HG03108 (cell line): ENCODE data around the gene C1QTNF8.

Experiments
- ATAC-seq: cut with Tn5 transposase; IDR thresholded peaks from one replicate; pipeline ENCODE4 v1.9.1; 2021; ENCODE audit warnings: moderate library complexity; ENCODE audit not compliant: unreplicated experiment

The C1QTNF8 gene

DNA sequence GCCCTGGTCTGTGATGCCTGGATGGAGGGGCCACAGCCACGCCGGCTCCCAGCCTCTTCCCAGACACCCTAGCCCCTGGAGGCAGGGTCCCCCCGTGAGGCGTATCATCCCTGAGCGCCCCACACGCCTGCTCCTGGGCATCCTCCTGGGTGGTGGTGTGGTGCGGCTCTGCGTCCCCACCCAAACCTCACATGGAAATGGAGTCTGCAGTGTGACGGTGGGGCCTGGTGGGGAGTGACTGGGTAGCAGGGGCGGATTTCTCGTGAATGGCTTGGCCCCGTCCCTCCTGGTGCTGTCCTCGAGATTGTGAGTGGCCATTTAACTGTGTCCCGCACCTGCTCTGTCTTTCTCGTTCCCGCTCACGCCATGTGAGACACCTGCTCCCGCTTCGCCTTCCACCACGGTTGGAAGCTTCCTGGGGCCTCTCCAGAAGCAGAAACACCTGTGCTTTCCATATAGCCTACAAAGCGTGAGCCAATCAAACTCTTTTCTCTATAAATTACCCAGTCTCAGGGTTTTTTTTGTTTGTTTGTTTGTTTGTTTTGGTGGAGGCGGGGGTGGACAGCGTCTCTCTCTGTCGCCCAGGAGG lies 29.4 kb downstream of the C1QTNF8 start:
- ATAC-seq: no peak

GRCh38 chr16:1065469-1066128 lies 30.4 kb downstream of the C1QTNF8 start:
- no peak for ATAC-seq

DNA sequence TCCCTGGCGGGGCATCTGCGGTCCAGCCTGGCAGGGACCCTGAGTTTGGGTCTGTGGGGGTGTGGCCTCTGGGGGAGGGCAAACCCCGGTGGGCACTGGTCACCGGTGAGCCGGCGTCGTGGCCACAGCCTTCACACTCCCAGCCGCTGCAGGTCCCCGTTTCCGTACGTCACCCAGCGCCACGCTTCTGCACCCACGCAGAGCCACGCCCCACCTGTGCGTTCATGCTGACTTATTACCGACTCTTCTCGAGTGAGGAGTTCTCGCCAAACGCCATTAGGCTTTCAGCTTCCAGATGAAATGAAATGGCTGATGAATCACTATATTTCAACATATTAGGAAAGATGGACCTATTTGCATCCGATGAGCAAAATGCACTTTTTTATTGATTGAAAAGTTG lies 32.3 kb downstream of the C1QTNF8 start:
- no peak for ATAC-seq

DNA sequence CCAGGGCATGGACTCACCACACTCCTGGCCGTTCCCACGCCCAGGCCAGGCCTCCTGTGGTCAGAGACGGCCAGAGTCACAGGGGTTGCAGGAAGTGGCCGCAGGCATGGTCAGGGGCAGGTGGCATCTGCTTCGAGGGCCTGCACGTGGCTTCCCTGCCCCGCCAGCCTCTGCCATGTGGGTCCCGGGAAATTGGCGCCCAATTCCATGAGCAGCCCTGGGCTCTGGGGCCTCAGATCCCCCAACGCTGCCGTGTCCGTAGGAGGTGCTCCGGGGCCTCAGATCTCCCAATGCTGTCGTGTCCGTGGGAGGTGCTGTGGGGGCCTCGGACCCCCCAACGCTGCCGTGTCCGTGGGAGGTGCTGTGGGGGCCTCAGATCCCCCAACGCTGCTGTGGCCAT lies 33.1 kb downstream of the C1QTNF8 start:
- no peak for ATAC-seq

GRCh38 chr16:1061769-1062505 lies 34.1 kb downstream of the C1QTNF8 start:
- no peak for ATAC-seq

- no peak for ATAC-seq
Observed at GRCh38 chr16:1060416-1061340, 35.4 kb downstream of the C1QTNF8 start.

GRCh38 chr16:1059310-1059709 lies 36.7 kb downstream of the C1QTNF8 start:
- ATAC-seq: no peak

- ATAC-seq: no peak
Observed at GRCh38 chr16:1058216-1058615, 37.8 kb downstream of the C1QTNF8 start.

DNA sequence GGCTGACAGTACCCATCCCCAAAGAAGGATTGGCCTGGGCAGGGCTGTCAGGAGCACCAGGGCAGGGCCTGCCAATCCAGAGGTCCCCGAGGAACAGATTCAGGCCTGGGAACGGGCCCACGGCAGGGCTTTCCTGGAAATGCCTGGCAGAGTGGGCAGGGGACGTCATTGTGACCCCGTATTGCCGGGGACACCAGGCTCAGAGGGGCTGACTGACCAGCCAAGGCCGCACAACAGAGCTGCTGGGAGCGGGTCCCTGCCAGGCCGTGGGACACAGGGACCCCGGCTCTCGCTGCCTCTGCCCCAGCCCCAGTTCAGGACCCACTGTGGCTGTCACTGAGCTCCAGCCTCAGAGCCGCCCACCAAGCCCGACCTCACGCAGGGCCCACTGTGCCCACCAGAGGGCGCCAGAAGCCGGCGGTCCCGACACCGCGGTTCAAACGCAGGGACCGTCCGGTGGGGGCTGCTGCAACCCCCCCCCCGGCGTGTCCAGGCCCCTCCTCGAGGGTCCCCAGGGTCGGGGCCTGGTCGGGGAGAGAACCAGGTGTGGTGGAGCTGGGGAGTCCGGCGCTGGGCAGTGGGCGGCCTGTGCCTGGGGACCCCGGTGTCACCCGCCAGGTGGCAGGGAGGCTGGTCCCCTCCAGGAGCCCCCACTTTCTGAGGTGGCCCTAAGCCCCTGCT lies 38.7 kb downstream of the C1QTNF8 start:
- no peak for ATAC-seq

DNA sequence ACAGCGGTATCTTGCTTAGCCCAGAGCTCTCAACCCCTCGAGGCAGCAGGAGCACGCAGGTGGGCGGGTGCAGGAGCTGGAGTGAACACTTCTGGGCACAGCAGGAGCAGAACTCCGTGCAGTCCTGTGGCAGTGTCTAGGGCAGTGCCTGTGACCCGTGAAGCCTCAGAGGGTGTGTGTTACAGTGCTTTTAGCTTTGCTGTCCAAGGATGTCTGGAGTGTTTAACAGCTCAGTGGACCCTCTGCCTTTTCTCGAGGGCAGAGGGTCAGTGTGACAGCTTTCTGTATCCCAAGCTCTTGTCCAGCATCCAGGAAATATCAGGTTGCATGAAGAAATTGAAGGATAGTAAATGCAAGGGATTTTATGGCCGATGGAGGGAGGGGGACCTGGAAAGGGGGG lies 39.8 kb downstream of the C1QTNF8 start:
- ATAC-seq: no peak

- ATAC-seq: no peak
Observed at GRCh38 chr16:1055557-1055924, 40.5 kb downstream of the C1QTNF8 start.

DNA sequence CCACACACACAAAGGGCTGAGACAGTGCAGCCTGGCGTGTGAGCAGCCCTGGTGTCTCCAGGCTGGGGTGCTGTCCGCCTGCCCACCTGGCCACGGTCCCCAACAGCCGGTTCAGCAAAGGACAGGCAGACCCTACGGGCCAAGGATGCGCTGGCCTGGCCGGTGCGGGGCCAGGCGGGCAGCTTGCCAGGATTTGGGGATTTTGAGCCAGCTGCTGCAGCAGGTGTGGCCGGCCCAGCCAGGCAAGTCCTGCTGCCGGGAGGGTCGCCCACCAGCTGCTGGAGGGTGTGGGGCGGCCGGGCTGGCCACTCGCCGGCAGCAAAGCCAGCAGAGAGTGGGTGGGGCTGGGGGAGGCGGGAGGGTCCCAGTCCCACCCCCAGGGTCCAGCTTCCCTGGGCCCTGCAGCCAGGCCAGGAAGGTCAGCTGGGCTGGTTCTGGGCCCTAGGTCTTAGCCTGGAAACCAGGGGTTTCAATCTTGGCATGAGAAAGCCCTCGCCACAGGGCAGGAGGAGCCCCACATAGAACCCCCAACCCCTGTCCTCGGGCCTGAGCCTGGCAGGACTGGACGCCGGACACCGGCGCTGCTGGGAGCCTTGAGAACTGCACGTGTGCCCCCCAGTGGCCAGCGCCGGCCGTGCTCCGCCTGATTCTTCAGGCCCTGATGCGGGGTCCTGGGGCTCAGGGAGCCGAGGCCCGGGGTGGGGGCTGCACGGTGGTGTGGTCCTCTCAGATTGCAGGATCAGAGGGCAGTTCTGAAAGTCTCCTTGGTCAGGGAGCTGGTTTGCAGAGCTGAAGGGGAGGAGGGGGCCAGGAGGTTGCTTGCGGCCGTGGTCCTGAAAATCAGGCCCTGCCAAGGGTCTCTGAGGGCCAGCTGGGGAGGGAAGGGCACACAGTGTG lies 41.1 kb downstream of the C1QTNF8 start:
- no peak for ATAC-seq

DNA sequence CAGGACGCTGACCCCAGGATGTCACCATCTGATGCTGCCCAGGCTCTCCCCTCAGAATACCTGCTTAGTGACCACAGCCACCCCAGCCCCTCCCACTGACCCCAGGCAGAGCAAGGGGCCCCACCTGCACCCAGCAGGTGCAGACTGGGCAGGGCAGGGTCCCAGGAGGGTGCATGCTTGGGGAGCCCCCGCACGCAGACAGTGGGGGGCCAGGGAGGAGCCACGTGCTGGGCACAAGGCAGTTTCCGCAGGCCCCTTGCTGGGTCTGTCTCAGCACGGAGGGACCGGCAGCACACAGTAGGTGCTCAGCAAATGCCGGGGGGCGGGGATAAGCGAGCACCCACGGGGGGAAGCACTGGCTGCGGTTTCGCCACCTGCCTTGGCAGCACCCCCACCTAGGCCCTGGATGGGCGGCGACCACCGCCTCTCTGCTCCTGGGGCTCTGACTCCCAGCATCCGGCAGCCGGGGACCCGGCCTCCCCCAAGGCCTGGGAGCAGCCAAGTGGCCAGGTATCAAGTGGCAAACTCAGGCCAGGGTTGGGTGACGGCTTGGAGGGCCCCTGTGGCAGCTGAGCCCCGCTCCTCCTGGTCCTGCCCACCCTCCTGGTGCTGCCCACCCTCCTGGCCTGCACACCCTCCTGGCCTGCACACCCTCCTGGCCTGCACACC lies 42.2 kb downstream of the C1QTNF8 start:
- no peak for ATAC-seq

DNA sequence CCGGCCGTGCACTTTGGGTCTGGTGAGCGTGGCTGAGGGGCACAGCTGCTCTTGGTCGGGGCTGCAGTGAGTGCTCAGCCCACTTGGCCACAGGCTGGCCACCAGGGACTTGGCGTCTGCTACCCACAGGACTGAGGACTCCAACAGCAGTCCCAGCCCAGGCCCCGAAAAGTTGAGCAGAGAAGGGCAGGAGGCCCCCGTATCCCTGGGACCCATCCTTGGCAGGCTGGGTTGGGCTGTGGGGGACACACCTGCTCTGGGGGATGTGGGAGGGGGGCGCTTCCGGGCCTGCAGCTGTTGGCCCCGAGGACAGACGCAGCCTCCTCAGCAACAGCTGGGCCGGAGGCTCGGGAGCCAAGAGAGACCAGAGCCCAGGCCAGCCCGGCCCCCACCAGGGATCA lies 42.9 kb downstream of the C1QTNF8 start:
- no peak for ATAC-seq

DNA sequence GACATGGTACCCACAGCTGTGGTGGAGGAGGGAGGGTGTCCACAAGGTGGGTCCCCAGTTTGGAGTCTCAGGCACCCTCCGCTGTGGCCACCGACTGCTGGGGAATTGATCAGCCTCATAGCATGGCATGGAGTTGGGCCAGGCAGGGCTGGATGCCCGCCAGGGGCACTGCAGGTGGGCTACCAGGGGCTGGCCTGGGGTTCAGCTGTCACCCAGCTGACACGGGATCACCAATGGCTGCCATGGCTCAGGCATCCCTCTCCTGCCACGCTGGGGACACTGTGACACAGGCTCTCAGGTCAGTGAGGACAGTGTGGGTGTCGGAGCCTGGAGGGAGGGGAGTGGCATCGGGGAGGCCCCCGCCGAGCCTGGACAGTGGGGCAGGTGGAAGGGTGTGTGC lies 43.3 kb downstream of the C1QTNF8 start:
- ATAC-seq: no peak

- ATAC-seq: no peak
Observed at GRCh38 chr16:1051446-1051845, 44.6 kb downstream of the C1QTNF8 start.

DNA sequence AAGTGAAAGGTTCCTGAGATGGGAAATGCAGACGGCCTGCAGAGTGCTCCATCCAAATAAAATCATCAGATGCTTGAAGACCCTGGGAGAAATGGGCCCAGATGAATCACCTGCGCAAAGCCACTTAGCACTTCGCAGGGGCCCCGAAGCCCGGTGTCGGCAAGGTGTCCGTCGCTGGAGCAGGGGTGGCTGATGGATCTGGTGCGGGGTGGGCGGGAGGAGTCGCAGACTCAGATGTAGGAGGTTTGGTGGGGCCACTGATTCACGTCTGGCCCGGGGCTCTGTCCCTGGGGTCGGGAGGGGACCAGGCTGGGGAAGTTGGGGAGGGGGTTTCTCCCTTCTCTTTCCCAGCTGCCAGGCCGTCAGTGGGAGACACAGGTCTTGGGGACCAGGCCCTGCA lies 45.1 kb downstream of the C1QTNF8 start:
- no peak for ATAC-seq

DNA sequence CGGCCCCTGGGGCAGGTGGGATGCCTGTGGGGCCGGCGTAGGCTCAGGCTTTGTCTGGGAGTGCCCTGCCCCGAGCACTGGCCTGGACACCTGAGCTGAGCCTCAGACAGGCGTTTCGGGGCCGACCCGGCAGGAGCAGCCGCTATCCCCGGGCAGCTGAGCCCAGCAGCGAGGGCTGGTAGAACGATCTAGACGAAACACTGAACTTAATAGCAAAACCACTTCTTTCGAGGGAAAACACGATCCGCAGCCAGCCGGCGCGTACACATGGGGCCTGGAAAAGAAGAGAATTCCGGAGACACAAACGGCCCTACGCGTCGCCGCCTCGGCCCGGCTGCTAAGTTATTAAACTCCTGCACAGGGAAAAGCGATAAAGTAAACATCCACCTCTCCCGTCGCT lies 45.5 kb downstream of the C1QTNF8 start:
- ATAC-seq: no peak

DNA sequence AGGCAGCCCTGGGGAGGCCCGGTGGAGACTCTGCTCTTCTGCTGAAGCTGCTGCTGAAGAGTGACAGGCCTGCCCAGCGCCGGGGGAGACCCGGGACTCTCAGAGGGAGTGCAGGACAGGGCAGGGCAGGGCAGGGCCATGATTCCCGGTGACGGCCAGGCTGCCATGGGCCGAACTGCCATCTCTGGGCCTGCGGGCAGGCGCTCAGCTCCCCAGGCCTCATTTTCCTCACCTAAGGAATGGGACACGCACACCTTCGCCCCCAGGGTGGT lies 46.1 kb downstream of the C1QTNF8 start:
- ATAC-seq: no peak
